ENCODE results near the gene NCKAP5L. TPM values are rescaled to one million over a fixed set of nuclear protein-coding genes. Genes with fewer than 3 reads are reported as not detected.

Gene NCKAP5L
- total RNA-seq, 2 experiments from 2014 or later: 10.3 to 11.0 TPM

GRCh38 chr12:49825360-49825970, 2.7 kb downstream of the NCKAP5L start:
- Mint-ChIP-seq H3K4me1 (peaks cover 34% of the 10 kb centered on the region), H3K36me3 (peaks cover 5% of the 10 kb centered on the region), H3K9me3 (no peaks in the 10 kb centered on the region), H3K27me3 (no peaks in the 10 kb centered on the region), H3K27ac (no peak overlapping the region), H3K4me3 (no peak overlapping the region)
- POLR2A ChIA-PET: no interaction called here
- ATAC-seq (ENCODE audit: low read depth): no peak
- no peak for DNase-seq

- peaks cover 5% of the 10 kb centered on the region for H3K36me3 Mint-ChIP-seq
- POLR2A ChIA-PET: interaction anchor here (1.7 kb wide), 1 partner anchor 18 kb away, joined by 4 read pairs; the partner anchor contains the start of gene BCDIN3D
- H3K27me3 Mint-ChIP-seq: no peaks in the 10 kb centered on the region
- no peak overlapping the region for H3K4me3 Mint-ChIP-seq
- no peak for ATAC-seq (ENCODE audit: low read depth)
- no peak for DNase-seq
- peaks cover 34% of the 10 kb centered on the region for H3K4me1 Mint-ChIP-seq
- no peak overlapping the region for H3K27ac Mint-ChIP-seq
- H3K9me3 Mint-ChIP-seq: no peaks in the 10 kb centered on the region
These were observed 3.3 kb downstream of the NCKAP5L start for GRCh38 chr12:49824895-49825294.

- Mint-ChIP-seq H3K9me3 (no peaks in the 10 kb centered on the region), H3K4me3 (no peak overlapping the region), H3K4me1 (peaks cover 37% of the 10 kb centered on the region), H3K27ac (no peak overlapping the region), H3K27me3 (no peaks in the 10 kb centered on the region), H3K36me3 (peaks cover 6% of the 10 kb centered on the region)
- no peak for ATAC-seq (ENCODE audit: low read depth)
- no peak for DNase-seq
- POLR2A ChIA-PET: interaction anchor here (1.7 kb wide), 1 partner anchor 19 kb away, joined by 4 read pairs; the partner anchor contains the start of gene BCDIN3D
These were observed 3.8 kb downstream of the NCKAP5L start for GRCh38 chr12:49824416-49824815.

- no peaks in the 10 kb centered on the region for H3K9me3 Mint-ChIP-seq
- POLR2A ChIA-PET: interaction anchor here (1.7 kb wide), 1 partner anchor 19 kb away, joined by 4 read pairs; the partner anchor contains the start of gene BCDIN3D
- H3K36me3 Mint-ChIP-seq: peaks cover 9% of the 10 kb centered on the region
- H3K4me3 Mint-ChIP-seq: no peak overlapping the region
- DNase-seq (no peak), ATAC-seq (ENCODE audit: low read depth) (no peak)
- no peak overlapping the region for H3K27ac Mint-ChIP-seq
- H3K4me1 Mint-ChIP-seq: peaks cover 34% of the 10 kb centered on the region
- H3K27me3 Mint-ChIP-seq: no peaks in the 10 kb centered on the region
These were observed 4.3 kb downstream of the NCKAP5L start for GRCh38 chr12:49823951-49824350.

GRCh38 chr12:49823350-49823749, 4.9 kb downstream of the NCKAP5L start:
- no peak for ATAC-seq (ENCODE audit: low read depth)
- H3K9me3 Mint-ChIP-seq: no peaks in the 10 kb centered on the region
- DNase-seq: no peak
- POLR2A ChIA-PET: interaction anchor here (1.7 kb wide), 1 partner anchor 20 kb away, joined by 4 read pairs; the partner anchor contains the start of gene BCDIN3D
- no peak overlapping the region for H3K27ac Mint-ChIP-seq
- peaks cover 9% of the 10 kb centered on the region for H3K36me3 Mint-ChIP-seq
- no peak overlapping the region for H3K4me3 Mint-ChIP-seq
- peaks cover 29% of the 10 kb centered on the region for H3K4me1 Mint-ChIP-seq
- no peaks in the 10 kb centered on the region for H3K27me3 Mint-ChIP-seq

- POLR2A ChIA-PET: interaction anchor here (0.6 to 1.2 kb wide), 4 partner anchors 18 to 211 kb away, joined by 3 to 5 read pairs (median 4); partner anchors contain the start of genes BCDIN3D and TMBIM6
- no peaks in the 10 kb centered on the region for H3K9me3 Mint-ChIP-seq
- DNase-seq (no peak), ATAC-seq (ENCODE audit: low read depth) (no peak)
- peaks cover 28% of the 10 kb centered on the region for H3K4me1 Mint-ChIP-seq
- H3K36me3 Mint-ChIP-seq: peaks cover 9% of the 10 kb centered on the region
- no peaks in the 10 kb centered on the region for H3K27me3 Mint-ChIP-seq
- peak overlapping the region; percentile 87 for H3K27ac Mint-ChIP-seq
- peak overlapping the region; percentile 53 for H3K4me3 Mint-ChIP-seq
These were observed 6.6 kb downstream of the NCKAP5L start for GRCh38 chr12:49821373-49822287.

- POLR2A ChIA-PET: interaction anchor here (0.6 to 0.7 kb wide), 3 partner anchors 19 to 247 kb away, joined by 3 to 4 read pairs (median 4); no protein-coding TSS in a partner anchor
- Mint-ChIP-seq H3K36me3 (peaks cover 11% of the 10 kb centered on the region), H3K27ac (peak overlapping the region; percentile 4), H3K27me3 (no peaks in the 10 kb centered on the region), H3K4me3 (no peak overlapping the region), H3K4me1 (peaks cover 23% of the 10 kb centered on the region), H3K9me3 (no peaks in the 10 kb centered on the region)
- no peak for DNase-seq
- ATAC-seq (ENCODE audit: low read depth): no peak
These were observed 8.4 kb downstream of the NCKAP5L start for GRCh38 chr12:49819786-49820185.

- no peak overlapping the region for H3K4me3 Mint-ChIP-seq
- no peak overlapping the region for H3K27ac Mint-ChIP-seq
- DNase-seq: no peak
- peaks cover 23% of the 10 kb centered on the region for H3K4me1 Mint-ChIP-seq
- POLR2A ChIA-PET: no interaction called here
- ATAC-seq (ENCODE audit: low read depth): no peak
- H3K36me3 Mint-ChIP-seq: peaks cover 11% of the 10 kb centered on the region
- no peaks in the 10 kb centered on the region for H3K9me3 Mint-ChIP-seq
- no peaks in the 10 kb centered on the region for H3K27me3 Mint-ChIP-seq
These were observed 9.8 kb downstream of the NCKAP5L start for GRCh38 chr12:49818241-49818895.

GRCh38 chr12:49813131-49813530, 15.1 kb downstream of the NCKAP5L start:
- Mint-ChIP-seq H3K27me3 (no peaks in the 10 kb centered on the region), H3K36me3 (peaks cover 2% of the 10 kb centered on the region), H3K4me1 (peaks cover 13% of the 10 kb centered on the region), H3K9me3 (no peaks in the 10 kb centered on the region), H3K4me3 (no peak overlapping the region), H3K27ac (no peak overlapping the region)
- DNase-seq (no peak), ATAC-seq (ENCODE audit: low read depth) (no peak)
- POLR2A ChIA-PET: no interaction called here

GRCh38 chr12:49811961-49812401, 16.2 kb downstream of the NCKAP5L start:
- POLR2A ChIA-PET: interaction anchor here (0.7 kb wide), 1 partner anchor 70 kb away, joined by 3 read pairs; the partner anchor contains the start of gene TMBIM6
- DNase-seq: no peak
- Mint-ChIP-seq H3K4me3 (no peak overlapping the region), H3K27me3 (no peaks in the 10 kb centered on the region), H3K9me3 (no peaks in the 10 kb centered on the region), H3K36me3 (peaks cover 2% of the 10 kb centered on the region), H3K27ac (no peak overlapping the region), H3K4me1 (peaks cover 12% of the 10 kb centered on the region)
- ATAC-seq (ENCODE audit: low read depth): no peak

GRCh38 chr12:49811136-49811535, 17.1 kb downstream of the NCKAP5L start:
- Mint-ChIP-seq H3K4me1 (peaks cover 12% of the 10 kb centered on the region), H3K27me3 (no peaks in the 10 kb centered on the region), H3K27ac (no peak overlapping the region), H3K36me3 (peaks cover 2% of the 10 kb centered on the region), H3K9me3 (no peaks in the 10 kb centered on the region), H3K4me3 (no peak overlapping the region)
- ATAC-seq (ENCODE audit: low read depth): no peak
- POLR2A ChIA-PET: interaction anchor here (0.6 to 0.7 kb wide), 2 partner anchors 69 to 70 kb away, joined by 3 read pairs; partner anchors contain the start of gene TMBIM6
- no peak for DNase-seq

GRCh38 chr12:49809906-49810389, 18.3 kb downstream of the NCKAP5L start:
- Mint-ChIP-seq H3K27ac (no peak overlapping the region), H3K36me3 (peaks cover 3% of the 10 kb centered on the region), H3K27me3 (no peaks in the 10 kb centered on the region), H3K4me3 (no peak overlapping the region), H3K4me1 (peaks cover 10% of the 10 kb centered on the region), H3K9me3 (no peaks in the 10 kb centered on the region)
- no peak for DNase-seq
- ATAC-seq (ENCODE audit: low read depth): no peak
- POLR2A ChIA-PET: no interaction called here

- POLR2A ChIA-PET: no interaction called here
- peaks cover 10% of the 10 kb centered on the region for H3K4me1 Mint-ChIP-seq
- H3K4me3 Mint-ChIP-seq: no peak overlapping the region
- peaks cover 3% of the 10 kb centered on the region for H3K36me3 Mint-ChIP-seq
- DNase-seq: no peak
- H3K27me3 Mint-ChIP-seq: no peaks in the 10 kb centered on the region
- H3K9me3 Mint-ChIP-seq: no peaks in the 10 kb centered on the region
- H3K27ac Mint-ChIP-seq: no peak overlapping the region
- ATAC-seq (ENCODE audit: low read depth): no peak
These were observed 18.8 kb downstream of the NCKAP5L start for GRCh38 chr12:49809381-49809905.
